HPDE6-E6E7 (cell line): Measurements from ENCODE around the gene TMEM143.

Experiments
- DNase-seq: peaks from one replicate; pipeline ENCODE4 v3.0.0; 2011; ENCODE audit warnings: missing footprints; ENCODE audit errors: extremely low spot score

The TMEM143 gene

DNA sequence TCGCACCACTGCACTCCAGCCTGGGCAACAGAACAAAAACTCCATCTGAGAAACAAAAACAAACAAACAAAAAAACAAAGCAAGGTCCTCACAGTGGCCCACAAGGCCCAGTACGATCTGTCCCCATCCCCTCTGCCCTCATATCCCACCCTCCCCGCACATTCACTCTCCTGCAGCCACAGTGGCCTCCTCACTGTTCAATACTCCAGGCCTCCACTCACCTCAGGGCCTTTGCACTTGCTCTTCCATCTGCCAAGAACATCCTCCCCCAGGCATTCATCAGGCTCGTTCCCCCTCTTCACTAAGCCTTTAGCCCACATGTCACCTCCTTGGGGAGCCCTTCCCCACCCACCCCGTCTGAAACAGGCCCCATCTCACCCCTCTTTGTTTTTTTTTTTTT lies 4.6 kb downstream of the TMEM143 start:
- DNase-seq = no peak

DNA sequence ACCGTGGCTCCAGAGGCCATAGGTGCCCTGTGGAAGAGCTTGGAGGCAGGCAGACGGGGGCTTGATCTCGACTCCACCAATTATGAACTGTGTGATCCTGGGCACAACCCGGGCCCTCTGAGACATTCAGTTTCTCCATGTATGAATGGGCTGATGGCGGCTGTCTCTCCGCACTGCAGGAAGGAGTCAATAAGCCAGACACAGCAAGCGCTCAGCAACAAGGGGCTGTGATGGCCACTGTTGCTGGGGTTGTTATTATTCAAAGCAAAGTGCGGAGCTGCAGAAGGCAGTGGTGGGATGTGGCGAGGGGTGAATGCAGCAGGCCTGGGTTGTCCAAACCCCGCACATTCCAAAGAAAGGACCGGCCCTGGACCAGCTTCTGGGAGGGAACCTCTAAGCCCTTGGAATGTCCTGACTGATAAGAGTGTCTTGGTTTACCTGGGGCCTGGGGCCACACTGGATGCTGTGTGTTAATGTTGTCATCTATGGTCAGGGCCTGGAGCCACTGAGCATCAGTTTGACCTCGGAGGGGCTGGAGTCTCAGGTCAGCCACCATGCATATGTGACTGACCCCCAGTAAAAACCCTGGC lies 8.3 kb downstream of the TMEM143 start:
- no peak for DNase-seq

DNA sequence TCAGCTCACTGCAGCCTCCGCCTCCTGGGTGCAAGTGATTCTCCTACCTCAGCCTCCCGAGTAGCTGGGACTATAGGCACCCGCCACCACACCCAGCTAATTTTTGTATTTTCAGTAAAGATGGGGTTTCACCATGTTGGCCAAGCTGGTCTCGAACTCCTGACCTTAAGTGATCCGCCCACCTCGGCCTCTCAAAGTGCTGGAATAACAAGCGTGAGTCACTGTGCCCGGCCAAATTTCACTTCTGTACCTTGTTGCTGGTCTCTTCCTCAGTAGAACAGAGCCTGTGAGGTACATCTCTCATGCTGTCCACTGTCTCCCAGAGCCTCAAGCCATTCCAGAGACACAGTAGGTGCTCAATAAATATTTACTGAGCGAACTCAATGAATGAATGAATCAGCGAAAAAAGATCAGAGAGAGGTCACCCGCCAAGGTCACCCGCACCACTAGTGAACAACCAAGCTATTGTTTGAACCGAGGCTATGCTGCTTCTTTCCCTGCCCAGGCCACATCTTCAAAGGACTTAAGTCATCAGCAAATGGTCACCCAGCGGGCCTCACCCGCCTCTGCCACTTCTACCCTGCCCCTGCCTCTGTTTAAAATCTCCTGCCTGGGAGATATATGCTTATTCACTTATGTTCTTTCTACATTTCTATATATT lies 9.3 kb downstream of the TMEM143 start:
- DNase-seq = no peak

DNA sequence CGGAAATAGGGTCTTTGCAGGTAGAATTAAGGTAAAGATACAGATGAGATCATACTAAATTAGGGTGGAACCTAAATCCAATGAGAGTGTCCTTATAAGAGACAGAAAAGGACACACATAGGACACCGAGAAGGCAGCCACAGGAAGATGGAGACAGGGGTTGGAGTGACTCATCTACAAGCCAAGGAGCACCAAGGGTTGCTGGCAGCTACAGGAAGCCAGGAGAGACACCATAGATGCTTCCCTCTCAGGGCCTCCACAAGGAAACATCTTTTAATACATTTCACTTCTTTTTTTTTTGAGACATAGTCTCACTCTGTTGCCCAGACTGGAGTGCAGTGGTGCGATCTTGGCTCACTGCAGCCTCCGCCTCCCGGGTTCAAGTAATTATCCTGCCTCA lies 10.1 kb downstream of the TMEM143 start:
- no peak for DNase-seq

DNA sequence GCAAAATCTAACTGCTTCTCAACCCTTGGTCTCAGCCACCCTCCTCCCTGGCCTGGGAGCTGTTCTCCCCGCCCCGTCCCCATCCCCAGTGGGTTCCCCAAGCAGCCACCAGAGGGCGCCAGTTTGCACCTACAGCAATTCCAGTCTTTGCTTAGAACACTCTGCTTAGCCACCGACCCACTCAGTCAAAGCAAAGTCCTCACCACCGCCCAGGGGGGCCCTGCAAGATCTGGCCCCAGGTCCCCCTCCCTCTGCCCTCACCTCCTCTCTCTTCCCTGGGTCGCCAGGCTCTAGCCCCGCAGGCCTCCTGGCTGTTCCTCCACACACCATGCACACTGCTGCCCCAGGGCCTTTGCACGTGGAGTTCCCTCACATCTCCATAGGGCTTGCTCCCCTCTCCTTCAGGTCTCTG lies 12.4 kb downstream of the TMEM143 start:
- DNase-seq = peak; percentile 46

DNA sequence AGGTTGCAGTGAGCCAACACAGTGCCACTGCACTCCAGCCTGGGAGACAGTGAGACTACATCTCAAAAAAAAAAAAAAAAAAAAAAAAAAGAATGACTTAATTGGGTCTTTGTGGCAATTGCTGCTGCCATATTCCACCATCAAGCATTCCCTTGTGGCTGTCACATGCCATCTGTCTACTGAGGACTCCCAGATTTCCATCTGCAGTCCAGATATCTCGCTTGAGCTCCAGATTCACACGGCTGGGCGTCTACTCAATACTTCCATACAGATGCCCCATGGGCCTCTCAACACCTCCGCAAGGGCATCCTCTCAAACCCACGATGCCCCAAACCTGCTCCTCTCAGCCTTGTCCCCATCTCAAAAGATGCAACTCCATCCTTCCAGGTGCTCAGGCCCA lies 12.9 kb downstream of the TMEM143 start:
- no peak for DNase-seq

DNA sequence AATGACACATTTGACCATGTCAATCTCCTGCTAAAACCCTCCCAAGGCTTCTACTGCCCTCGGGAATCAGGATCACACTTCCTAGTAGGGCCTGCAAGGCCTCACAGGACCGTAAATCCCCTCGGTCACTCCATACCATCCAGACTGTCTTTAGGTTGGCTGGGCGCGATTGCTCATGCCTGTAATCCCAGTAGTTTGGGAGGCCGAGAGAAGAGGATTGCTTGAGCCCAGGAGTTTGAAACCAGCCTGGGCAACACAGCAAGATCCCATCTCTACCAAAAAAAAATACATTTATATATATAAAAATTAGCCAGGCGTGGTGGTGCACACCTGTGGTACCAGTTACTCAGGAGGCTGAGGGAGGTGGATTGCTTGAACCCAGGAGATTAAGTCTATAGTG lies 15.0 kb downstream of the TMEM143 start:
- DNase-seq = no peak

DNA sequence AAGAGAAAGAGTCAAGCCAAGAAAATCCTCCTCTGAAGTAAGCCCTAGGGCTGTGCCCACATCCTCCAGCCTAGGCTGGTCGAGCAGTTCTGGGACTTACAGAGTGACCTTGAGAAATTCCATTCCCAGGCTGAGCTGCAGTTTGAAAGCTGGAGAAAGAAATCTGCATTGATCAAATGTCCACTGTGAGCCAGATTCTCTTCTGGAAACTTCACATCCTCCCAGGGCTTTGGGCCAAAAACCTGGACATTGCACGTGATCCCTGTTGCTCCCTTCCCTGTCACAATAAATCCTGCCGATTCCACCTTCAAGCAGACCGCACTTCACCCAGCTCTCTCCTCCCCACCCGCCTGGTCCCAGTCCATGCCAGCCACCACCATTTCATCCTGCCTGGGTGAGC lies 15.7 kb downstream of the TMEM143 start:
- DNase-seq = no peak

DNA sequence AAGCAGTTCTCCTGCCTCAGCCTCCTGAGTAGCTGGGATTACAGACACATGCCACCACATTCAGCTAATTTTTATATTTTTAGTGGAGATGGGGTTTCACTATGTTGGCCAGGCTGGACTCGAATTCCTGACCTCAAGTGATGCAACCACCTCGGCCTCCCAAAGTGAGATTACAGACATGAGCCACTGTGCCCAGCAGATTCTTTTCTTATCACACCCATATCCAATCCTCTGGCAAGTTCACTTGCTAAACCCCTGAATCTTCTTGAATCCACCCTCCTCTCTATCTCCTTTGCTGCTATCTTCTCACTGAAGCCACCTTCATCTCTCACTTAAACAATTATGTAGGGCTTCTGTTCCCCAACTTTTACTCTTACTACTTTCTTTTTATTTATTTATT lies 17.5 kb downstream of the TMEM143 start:
- DNase-seq = no peak

DNA sequence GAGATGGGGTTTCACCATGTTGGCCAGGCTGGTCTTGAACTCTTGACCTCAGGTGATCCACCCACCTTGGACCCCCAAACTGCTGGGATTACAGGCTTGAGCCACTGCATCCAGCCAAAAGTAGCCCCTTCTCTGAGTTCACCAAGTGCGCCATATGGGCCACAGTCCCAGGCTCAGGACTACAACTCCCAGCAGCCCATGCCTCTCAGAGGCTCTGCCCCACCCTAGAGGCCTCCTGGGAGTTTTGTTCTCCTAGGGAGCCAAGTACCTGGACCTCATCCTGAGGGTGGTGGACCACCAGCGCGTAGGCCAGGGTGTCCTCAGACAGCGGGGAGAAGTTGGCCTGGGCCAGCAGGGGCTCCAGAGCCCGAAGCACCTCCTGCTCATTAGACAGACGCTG lies 18.8 kb downstream of the TMEM143 start:
- DNase-seq = no peak

DNA sequence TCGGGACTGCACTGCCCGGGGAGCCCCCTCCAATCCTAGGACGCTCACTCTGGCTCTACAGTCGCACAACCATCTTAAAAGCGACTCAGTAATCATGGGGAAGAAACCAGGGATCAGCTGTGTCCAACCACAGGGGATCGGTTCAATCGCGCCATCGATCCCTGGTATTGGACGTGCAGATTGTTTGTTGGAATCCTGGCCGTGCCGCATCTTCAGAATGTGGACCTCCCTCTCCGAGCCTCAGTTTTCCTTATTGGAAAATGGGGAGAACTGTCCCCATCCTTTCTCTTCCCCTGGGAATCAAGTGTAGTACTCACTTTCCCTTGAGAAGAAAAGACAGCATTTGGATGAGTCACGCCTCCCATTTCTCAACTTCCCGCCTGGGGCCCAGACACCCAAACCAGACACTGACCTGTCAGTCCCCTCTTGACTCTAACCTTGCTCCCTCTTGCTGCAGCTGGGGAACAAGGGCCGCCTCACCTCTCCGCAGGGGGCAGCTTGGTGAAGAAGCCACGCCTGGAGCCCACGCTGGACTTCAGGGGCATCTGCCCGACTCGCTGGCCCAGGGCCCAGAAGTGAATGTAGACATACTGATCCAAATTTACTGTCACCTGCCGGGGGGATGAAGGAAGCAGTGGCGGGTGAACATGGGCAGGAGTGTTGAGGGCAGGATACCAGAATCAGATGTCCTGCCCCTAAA lies 20.7 kb downstream of the TMEM143 start:
- DNase-seq = peak; percentile 69

DNA sequence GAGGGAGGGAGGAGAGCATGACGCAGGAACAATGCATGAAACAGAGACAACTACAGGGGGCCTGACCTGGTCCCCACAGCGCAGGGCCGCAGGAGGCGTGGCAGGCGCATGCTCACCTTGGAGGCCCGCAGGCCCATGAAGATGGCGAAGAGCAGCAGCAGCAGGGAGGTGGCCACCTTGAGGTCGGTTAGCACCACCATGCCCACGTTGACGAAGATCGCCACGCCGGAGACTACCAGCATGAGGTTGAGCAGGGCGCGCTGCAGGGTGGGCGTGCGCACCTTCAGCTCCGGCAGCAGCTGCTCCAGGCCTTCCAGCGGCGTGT lies 21.4 kb downstream of the TMEM143 start:
- no peak for DNase-seq

DNA sequence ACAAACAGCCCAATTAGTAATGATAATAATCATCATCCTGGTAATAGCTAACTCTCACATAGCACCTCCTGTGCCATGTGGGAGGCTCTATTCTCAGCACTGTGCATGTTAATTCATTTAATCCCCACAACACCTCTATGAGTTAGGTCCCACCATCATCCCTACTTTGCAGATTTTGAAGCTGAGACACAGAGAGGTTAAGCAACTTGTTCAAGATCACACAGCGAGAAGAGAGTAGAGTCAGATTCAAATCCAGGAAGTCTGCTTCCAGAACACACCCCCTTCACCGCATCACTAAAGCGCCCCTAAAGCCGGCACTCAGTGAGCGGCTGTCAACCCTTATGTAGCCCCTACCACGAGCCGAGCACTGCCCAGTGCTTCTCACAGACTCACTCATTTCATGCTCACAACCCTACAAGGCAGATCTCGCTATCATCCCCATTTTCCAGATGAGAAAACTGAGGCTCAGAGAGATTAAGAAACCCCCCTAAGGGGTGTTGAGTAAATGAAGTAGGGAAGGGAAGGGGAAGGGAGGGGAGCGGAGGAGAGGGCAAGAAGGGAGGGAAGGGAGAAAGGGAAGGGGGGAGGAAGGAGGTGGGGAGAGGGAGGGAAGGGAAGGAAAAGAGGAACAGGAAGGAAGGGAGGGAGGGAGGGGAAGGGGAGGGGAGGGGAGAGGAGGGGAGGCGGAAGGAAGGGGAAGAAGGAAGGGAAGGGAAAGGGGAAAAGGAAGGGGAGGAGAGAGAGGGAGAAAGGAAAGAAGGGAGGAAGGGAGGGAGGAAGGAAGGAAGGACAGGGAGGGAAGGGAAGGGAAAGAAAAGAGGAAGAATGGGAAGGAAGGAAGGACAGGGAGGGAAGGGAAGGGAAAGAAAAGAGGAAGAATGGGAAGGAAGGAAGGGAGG lies 22.0 kb downstream of the TMEM143 start:
- no peak for DNase-seq

DNA sequence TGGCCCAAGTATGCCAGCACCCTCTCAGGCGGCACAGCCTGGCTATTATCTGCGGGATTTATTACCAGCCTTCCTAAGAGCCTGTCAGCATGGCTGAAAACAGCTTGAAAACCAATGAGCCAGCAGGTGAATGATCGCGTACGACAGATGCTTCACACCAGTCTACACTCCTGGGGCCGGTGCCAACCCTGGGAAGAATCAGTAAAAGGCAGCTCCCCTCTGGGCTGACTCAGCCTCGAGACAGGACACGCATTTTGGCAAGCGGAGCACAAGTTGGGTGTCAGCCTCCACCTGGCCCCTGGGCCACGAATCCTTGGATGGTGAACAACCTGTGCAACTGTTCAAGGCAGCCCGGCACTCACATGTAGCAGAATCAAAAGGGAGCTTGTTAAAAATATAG lies 22.7 kb downstream of the TMEM143 start:
- peak; percentile 45 for DNase-seq

DNA sequence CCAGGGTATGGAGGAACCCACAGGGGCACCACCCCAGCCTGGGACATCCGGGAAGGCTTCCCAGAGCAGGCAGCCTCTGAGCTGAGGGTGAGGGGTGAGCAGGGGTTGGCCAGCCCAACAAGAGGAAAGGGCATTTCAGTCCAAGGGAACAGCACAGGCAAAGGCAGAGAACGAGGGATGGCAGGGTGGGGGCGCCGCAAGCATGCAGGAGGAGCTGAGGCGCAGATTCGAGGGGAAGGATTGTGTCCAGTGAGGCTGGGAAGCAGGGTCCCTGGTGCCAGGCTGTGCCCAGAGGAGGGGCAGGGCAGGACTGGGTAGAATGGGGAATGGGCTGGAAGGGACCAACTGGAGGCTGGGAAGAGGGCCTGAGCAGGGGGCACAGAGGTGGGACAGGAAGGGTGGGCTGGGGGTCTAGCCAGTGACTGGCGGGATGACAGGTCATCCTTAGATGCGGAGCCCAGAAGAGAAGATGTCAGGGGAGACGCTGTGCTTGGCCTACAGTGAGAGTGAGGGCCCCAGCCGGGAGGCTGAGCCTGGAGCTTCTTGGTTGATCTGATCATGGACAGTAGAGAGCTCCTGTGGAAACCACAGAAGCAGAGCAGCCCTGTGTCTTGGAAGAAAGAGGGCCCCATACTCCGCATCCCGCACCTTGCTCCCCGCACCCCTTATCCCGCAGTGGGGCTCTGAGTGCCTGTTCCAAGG lies 24.8 kb downstream of the TMEM143 start:
- no peak for DNase-seq

DNA sequence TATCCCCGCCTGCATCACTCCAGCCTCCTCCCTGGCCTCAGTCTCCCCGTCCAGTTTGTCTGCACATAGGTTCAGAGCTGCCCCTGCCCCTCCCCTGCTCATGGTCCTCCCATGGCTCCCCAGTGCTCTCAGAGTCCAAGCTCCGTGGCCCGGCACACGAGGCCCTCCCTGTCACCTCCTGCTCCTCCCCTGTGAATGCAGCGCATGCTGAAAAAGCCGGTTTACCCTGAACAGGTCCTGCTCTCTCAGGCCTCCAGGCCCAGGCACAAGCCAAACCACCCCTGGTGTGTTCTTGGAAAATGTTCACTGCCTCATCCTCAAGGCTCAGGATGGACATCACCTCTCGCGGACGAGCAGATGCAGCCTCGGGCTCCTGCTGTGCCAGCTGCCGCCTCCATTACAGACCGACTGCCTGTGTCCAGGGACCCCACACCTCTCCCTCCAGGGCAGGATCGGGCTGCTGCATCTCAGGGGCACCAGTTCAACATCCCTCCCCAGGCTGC lies 25.4 kb downstream of the TMEM143 start:
- no peak for DNase-seq

DNA sequence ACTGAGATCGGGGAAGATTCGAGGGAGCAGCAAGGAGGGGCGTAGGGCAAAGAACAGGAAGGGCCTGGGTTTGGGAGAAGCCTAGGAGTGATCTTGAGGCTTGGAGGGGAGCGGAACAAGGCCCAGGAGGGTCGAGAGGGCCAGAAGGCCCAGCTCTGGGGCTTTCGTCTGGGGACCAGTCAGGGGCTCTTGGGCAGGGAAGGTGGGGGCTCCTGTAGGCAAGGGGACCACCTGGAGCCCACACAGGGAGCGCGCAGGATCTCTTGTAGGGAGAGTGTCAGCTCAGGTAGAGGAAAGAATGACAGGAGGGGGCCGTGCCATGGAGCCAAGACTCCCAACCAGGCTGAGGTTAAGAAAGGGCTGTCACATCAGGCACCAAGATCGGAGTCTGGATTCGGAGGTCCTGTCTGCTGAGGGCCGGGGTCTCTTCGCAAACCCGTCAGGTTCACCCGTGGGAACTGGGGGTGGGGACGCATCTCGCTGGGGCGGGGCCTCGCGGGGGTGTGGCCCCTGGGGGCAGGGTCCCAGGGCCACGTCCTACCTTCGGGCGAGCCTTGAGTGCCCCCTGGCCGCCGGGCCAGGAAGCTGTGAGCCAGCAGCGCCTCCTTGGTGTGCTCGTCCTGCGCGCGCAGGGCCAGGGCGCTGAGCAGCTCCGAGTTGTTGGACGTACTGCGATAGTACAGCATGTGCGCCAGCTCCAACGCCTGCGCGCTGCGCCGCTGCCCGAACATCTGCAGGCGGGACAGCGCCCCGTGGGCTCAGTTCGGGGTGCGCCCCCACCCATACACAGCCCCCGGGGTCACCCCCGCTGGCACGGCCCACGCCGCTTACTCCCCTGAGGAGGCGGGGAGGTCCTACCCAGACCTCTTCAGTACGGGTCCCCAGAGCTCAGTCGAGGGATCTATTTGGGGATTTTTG lies 30.0 kb downstream of the TMEM143 start:
- peak; percentile 93 for DNase-seq

DNA sequence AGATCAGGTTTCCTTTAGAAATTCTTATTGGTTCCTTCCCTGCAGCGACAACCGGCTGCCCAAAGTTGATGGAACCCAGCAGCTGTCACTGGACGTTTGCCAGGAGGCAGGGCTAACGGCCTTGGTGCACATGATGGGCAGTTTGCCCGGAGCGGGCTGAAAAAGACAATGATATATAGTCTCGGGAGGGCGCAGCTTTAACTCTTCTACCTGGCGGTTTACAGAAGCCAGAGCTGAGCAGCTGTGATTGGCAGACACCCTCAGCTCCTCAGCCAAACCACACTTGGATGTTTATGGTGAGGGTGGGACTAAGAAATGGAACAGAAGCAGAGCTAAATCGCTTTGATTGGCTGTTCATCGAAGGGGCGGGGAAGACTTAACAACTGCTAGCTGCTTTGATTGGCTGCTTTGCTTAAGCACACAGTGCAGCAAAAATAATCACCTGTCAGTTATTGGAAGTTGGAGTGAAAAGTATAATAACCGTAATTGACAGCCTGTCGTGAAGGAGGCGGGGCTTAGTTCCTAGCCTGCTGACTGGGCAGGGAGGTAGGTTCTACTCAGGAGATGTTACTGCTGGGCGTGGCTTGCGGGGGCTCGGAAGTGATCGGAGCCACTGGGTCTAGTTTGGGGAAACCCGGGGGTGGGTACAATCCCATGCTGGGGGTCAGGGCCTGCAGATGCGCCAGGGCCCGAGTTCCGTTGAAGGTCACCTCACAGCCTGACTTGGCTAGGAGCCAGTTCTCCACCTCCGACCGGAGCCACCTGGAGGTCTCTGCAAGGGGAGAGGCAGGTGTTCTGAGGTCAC lies 30.9 kb downstream of the TMEM143 start:
- peak; percentile 97 for DNase-seq

DNA sequence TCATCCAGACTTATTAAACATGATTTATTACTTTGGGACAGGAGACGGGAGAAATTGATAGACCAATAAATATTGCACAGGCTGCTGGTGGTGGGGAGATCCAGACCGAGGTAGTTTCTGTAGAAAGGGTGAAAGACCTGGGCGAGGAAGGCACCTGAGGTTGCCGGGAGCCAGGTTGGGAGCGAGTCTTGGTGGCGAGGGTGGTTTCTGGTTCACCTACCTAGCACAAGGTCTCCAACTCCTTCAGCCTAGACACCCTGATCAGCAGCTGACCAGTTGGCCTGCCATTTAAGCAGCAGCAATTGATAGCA lies 31.4 kb downstream of the TMEM143 start:
- no peak for DNase-seq
